ENCODE results near the gene ZNF628. TPM values are rescaled to one million over a fixed set of nuclear protein-coding genes. Genes with fewer than 3 reads are reported as not detected.

The ZNF628 gene
- total RNA-seq, 2 donors from 2014 or later, result 8.6 to 8.9 TPM

DNA sequence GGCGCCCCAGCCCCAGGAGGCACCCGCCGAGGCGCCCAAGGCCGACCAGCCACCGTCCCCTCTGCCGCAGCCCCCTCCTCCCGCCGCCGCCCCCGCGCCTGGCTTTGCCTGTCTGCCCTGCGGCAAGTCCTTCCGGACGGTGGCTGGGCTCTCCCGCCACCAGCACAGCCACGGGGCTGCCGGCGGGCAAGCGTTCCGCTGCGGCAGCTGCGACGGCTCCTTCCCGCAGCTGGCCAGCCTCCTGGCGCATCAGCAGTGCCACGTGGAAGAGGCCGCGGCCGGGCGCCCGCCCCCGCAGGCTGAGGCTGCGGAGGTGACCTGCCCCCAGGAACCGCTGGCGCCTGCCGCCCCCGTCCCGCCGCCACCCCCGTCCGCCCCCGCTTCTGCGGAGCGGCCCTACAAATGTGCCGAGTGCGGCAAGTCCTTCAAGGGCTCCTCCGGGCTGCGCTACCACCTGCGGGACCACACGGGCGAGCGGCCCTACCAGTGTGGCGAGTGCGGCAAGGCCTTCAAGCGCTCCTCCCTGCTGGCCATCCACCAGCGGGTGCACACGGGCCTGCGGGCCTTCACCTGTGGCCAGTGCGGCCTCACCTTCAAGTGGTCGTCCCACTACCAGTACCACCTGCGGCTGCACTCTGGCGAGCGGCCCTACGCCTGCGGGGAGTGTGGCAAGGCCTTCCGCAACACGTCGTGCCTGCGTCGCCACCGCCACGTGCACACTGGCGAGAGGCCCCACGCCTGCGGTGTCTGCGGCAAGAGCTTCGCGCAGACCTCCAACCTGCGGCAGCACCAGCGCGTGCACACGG, 5.9 kb downstream of the ZNF628 start:
- intact Hi-C loops (cut with DNase I), result no loop called here
- H3K27me3 ChIP-seq, result no peaks in the 10 kb centered on the region
- H3K27ac ChIP-seq, result no peak overlapping the region
- no peaks in the 10 kb centered on the region for H3K36me3 ChIP-seq
- TF ChIP-seq, protein P1, sequence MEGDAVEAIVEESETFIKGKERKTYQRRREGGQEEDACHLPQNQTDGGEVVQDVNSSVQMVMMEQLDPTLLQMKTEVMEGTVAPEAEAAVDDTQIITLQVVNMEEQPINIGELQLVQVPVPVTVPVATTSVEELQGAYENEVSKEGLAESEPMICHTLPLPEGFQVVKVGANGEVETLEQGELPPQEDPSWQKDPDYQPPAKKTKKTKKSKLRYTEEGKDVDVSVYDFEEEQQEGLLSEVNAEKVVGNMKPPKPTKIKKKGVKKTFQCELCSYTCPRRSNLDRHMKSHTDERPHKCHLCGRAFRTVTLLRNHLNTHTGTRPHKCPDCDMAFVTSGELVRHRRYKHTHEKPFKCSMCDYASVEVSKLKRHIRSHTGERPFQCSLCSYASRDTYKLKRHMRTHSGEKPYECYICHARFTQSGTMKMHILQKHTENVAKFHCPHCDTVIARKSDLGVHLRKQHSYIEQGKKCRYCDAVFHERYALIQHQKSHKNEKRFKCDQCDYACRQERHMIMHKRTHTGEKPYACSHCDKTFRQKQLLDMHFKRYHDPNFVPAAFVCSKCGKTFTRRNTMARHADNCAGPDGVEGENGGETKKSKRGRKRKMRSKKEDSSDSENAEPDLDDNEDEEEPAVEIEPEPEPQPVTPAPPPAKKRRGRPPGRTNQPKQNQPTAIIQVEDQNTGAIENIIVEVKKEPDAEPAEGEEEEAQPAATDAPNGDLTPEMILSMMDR (IDR thresholded peaks at IDR 0.05), result no peak
- peaks cover 10% of the 10 kb centered on the region for H3K4me1 ChIP-seq
- no peaks in the 10 kb centered on the region for H3K9me3 ChIP-seq
- no peak overlapping the region for H3K9ac ChIP-seq (ENCODE audit: low read depth in 2 of 2, low read length in 2 of 2)
- DNase-seq, result no peak
- no peak overlapping the region for H3K4me3 ChIP-seq

DNA sequence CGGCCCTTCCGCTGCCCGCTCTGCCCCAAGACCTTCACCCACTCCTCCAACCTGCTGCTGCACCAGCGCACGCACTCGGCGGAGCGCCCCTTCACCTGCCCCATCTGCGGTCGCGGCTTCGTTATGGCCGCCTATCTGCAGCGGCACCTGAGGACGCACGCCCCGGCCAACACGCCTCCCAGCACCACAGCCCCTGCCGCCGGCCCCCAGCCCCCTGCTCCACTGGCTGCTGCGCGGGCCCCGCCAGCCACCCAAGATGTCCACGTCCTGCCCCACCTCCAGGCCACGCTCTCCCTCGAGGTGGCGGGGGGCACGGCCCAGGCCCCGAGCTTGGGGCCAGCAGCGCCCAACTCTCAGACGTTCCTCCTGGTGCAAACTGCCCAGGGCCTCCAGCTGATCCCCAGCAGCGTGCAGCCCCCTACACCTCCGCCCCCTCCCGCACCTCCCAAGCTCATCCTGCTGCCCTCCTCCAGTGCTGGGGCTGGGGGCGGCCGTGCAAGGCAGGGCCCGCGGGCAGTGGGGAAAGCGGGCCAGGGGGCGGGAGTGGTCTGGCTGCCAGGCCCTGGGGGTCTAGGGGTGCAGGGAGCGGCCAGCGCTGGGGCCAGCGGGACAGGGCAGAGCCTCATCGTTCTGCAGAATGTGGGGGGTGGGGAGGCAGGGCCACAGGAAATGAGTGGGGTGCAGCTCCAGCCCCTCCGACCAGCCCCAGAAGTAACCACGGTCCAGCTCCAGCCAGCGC, 6.7 kb downstream of the ZNF628 start:
- Histone ChIP-seq H3K4me1 (peaks cover 10% of the 10 kb centered on the region), H3K27ac (no peak overlapping the region), H3K9ac (ENCODE audit: low read depth in 2 of 2, low read length in 2 of 2) (no peak overlapping the region), H3K9me3 (no peaks in the 10 kb centered on the region), H3K36me3 (no peaks in the 10 kb centered on the region), H3K4me3 (no peak overlapping the region), H3K27me3 (no peaks in the 10 kb centered on the region)
- no peak for DNase-seq
- intact Hi-C loops (cut with DNase I), result no loop called here
- TF ChIP-seq, protein P1 (IDR thresholded peaks at IDR 0.05), result no peak

DNA sequence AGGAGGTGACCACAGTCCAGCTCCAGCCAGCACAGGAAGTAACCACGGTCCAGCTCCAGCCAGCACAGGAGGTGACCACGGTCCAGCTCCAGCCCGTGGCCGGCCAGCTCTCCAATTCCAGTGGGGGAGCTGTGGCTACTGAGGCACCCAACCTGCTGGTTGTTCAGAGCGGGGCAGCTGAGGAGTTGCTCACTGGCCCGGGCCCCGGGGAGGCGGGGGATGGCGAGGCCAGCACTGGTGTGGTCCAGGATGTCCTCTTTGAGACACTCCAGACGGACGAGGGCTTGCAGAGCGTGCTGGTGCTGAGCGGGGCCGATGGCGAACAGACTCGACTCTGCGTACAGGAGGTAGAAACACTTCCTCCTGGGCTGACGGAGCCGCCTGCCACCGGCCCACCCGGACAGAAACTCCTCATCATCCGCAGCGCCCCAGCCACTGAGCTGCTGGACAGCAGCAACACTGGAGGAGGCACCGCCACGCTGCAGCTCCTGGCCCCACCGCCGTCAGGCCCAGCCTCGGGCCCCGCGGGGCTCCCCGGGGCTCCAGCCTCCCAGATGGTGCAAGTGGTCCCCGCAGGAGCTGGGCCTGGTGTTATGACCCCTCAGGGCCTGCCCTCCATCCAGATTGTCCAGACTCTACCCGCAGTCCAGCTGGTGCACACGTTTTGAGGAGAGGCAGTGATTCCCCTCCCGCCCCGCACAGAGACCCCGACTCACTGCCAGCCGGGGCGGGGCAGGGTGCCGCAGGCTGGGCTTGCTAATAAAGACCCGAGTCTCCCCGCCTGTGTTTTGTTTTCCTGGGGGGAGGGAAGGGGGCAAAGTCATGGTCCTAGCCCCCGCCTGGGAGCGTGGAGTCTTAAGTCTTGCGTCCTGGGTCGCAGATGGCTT, 7.5 kb downstream of the ZNF628 start:
- Histone ChIP-seq H3K27ac (no peak overlapping the region), H3K4me1 (peaks cover 10% of the 10 kb centered on the region), H3K4me3 (peak overlapping the region; percentile 53), H3K9me3 (no peaks in the 10 kb centered on the region), H3K9ac (ENCODE audit: low read depth in 2 of 2, low read length in 2 of 2) (peak overlapping the region; percentile 34 to 35), H3K27me3 (no peaks in the 10 kb centered on the region), H3K36me3 (no peaks in the 10 kb centered on the region)
- intact Hi-C loops (cut with DNase I), result no loop called here
- TF ChIP-seq, protein P1 (IDR thresholded peaks at IDR 0.05), result no peak
- DNase-seq, result no peak

DNA sequence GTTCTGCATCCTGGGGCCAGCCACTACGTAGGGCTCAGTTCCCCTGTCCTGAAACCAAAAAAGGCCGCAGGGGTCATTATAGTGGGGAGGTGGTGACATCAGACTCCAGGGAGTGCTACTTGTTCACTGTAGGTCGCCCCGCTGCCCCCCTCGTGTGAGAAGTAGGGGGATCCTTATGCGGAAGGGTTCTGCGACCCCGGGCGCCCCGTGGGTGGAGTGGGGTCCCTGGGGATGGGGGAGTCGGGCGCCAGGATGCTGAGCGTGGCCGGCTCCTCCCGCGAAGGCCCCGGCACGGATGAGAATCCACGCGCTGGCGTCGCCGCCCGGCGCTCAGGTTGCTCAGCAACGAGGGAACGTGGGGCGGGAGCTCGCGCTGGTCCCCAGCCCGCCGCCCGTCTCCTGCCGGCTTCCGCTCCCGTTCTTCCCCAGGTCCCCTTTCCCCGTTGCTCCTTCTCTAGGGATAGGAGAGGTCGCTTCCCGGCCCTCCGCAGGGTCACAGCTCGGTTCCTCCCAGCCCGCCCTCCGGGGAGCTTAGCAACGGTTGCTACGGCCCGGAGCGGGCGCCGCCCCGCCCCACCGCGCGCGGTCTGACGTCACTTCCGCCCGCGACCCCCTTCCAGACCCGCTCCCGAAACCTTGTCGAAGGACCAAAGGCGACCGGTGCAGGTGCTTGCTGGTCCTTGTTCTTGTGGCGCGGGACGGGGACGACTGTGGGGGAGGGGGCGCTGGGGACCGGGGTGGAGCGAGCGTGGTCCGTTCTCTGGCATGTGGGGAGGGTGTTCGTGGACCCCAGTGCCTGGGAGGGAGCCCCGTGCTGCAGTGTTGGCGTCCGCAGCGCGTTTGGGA, 8.4 kb downstream of the ZNF628 start, which contains the start of gene NAT14:
Gene NAT14, plus strand, starts transcription at position 596 of the 846 bp plus-strand sequence. CDS start 521 bp downstream, outside the sequence.
- Histone ChIP-seq H3K36me3 (no peaks in the 10 kb centered on the region), H3K27me3 (no peaks in the 10 kb centered on the region), H3K4me1 (peaks cover 10% of the 10 kb centered on the region), H3K9me3 (no peaks in the 10 kb centered on the region), H3K9ac (ENCODE audit: low read depth in 2 of 2, low read length in 2 of 2) (peak within 1 kb of the TSS; percentile 34 to 60), H3K27ac (peak within 1 kb of the TSS; percentile 76), H3K4me3 (peak within 1 kb of the TSS; percentile 53)
- DNase-seq, result no peak
- TF ChIP-seq, protein P1 (IDR thresholded peaks at IDR 0.05), result no peak
- intact Hi-C loops (cut with DNase I), result no loop called here

Data from colonic mucosa (tissue), 4 donors.